ENCODE measurements around the gene BAHCC1.
A peak's percentile ranks its signal among the peaks of the same experiment; 100 is the strongest.

The BAHCC1 gene

DNA sequence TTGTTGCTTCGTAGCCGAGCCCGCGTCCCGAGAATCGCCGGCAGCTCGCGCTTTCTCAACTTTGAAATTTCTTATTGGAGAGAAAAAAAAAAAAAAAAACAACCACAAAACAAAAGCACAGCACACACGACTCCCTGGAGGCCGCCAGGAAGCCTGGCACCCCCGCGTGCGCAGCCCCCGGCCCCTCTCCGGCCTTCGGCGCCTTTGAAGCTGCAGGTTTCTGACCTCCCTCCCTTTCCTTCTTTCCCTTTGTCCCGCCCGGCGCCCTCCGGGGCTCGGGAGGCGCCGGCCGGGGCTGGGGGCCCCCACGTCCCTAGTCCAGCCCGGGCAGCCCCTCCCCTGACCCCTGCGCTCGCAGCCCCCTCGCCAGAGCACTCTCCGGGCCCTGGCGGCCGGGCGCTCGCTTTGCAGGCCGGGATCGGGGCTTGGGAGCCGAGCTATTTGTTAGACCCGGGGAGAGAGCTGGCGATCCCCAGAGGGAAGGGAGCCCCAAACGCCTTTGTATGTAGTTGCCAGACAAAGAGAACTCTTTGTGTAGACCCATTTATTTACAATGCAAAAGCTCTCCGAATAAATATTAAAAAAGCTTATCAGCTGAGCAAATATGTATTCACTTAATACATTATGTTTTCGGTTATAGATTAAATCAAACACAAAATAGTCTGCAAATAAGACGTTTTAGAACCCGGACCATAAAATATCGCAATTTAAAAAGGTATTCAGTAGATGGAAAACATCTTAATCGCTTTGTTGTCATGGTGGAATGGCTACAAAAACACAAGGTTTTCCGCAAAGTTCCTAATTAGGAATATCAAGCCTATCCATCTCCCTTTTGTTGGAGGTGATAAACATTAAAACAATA, 2.3 kb downstream of the BAHCC1 start:
- DNase-seq (ENCODE audit: low spot score), result no peak

GRCh38 chr17:81398176-81398831, 3.0 kb downstream of the BAHCC1 start:
- FAIRE-seq (no peak), DNase-seq (ENCODE audit: low spot score) (no peak)

More for the DNA sequence above, 2.3 kb downstream of the BAHCC1 start:
- no peak for FAIRE-seq

- DNase-seq (ENCODE audit: low spot score) (no peak), FAIRE-seq (no peak)
Measured at GRCh38 chr17:81398832-81399411, 3.7 kb downstream of the BAHCC1 start.

GRCh38 chr17:81399481-81400153, 4.4 kb downstream of the BAHCC1 start:
- DNase-seq (ENCODE audit: low spot score) (peak; percentile 57), FAIRE-seq (no peak)

GRCh38 chr17:81400154-81400977, 5.1 kb downstream of the BAHCC1 start:
- DNase-seq (ENCODE audit: low spot score), result peak; percentile 61
- FAIRE-seq, result no peak

- no peak for DNase-seq (ENCODE audit: low spot score)
- FAIRE-seq, result no peak
Measured at GRCh38 chr17:81400996-81401722, 5.9 kb downstream of the BAHCC1 start.

DNA sequence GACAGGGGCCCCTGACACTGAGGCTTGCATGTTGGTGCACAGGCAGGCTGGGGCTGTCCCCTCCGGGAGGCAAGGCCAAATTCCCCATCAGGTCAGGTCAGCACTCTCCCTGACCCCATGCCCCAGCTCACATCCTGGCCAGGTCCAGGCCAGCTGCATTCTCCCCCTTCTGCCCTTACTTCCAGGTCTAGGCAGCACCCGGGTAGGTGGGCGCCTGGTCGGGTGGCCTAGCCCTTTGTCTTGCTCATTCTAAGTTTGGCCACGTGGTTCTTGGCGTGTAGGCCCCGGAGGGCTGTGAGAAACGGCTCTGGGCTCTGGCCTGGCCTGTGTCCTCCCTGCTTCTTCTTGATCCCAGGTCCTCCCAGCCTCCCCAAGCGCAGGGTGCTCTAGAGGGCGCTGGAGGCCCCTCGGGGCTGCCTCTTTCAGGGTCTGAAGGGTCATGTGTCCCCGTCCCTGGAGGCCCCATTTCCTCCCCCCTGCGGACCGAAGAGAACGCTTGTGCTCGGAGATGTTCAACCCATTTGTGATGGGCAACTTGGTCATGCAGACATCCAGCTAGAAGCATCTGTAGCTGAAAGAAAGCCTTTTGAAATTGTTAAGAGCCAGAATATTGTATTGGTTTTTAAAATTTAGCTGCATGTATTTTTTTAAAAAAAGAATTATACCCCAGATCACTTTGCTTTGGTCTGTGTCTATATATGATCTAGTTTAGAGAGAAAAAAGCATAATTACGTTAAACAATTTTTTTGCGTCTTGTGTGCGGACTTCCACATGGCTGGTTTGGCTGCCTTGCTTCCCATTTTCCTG, 6.7 kb downstream of the BAHCC1 start:
- no peak for FAIRE-seq
- DNase-seq (ENCODE audit: low spot score), result no peak

DNA sequence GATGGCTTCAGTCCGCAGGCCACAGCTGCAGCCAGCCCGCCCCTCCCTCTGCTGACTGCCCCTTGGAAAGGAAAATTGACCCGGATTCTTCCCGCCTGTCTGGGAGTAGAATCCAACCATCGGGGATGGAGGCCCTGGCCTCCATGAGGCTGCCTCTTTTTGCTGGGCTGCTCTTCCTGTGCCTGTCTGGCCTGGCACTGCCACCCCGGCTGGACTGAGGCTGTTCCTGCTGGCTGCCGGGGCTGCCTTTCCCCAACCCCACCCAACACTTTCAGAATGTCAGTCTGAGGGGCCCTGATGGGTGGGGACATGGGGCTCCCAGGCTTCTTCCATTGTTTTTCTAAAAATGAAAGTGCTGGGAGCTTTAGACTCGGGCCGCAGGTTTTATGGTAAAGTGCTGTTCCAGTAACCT, 7.3 kb downstream of the BAHCC1 start:
- FAIRE-seq (no peak), DNase-seq (ENCODE audit: low spot score) (no peak)

DNA sequence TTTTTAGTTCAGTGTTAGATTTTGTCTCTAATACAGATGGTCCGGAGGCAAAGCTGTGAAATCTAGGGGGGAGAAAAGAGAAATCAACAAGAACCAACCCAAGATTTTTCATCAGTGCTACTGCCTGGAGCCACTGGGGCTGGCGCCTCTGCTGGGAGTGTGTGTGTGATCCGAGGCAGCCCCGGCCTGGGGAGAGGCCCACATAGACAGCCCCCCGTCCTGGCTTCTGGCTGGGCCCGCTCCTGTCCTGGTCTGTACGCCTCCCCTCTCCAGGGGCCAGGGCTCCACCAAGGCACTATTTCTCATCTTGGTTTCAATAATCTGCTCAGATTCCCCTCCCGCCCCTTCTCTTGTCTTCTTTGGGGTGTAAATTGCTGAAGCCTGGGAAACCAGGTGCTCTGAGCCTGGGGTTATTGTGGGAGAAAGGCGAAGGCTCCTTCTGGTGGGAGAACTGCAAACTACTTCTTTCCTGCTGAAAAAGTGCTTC, 7.8 kb downstream of the BAHCC1 start:
- DNase-seq (ENCODE audit: low spot score) (no peak), FAIRE-seq (no peak)

GRCh38 chr17:81403671-81404534, 8.6 kb downstream of the BAHCC1 start:
- no peak for DNase-seq (ENCODE audit: low spot score)
- FAIRE-seq, result no peak

- no peak for FAIRE-seq
- DNase-seq (ENCODE audit: low spot score), result no peak
Measured at GRCh38 chr17:81404558-81405165, 9.4 kb downstream of the BAHCC1 start.

- DNase-seq (ENCODE audit: low spot score) (no peak), FAIRE-seq (no peak)
Measured at GRCh38 chr17:81405411-81405872, 10.2 kb downstream of the BAHCC1 start.

DNA sequence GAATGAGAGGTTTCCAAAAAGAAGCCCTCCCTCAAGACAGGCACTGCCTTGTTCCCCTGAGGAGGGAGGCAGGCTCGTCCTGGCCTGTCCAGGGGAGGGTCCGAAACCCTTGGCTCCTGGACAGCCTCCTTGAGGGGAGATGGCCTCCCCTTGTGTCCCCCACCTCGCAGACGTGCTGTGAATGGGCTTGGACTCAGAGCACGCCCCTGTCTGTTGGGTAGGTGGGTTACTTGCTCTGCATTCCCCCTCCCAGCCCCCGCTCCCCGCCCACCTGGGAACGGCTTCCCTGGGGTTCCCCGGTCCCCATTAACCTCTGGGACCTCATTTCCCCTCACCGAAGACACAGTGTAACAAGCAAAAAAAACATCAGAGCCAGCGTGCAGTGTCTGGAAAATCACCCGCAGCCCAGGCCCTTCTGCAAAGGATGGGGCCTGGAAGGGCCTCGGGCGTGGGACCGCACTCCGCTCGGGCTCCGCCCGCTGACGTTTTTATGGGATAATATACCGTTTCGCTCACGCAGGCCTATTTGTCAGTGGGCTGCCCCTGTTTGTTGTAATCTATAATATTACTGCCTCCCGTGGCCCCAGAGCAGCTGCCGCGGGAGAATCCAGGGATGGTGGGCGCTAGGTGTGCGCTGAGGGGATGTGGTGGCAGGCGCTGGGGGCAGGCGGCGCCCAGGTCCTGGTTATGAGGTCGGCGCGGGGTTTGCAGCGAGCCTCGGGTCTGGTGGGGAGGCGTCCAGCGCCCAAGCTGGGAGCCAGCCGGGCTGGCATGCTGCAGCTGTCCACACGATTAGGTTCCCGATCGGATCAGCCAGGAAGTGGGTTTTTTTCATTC, 11.1 kb downstream of the BAHCC1 start:
- DNase-seq (ENCODE audit: low spot score) (no peak), FAIRE-seq (no peak)

DNA sequence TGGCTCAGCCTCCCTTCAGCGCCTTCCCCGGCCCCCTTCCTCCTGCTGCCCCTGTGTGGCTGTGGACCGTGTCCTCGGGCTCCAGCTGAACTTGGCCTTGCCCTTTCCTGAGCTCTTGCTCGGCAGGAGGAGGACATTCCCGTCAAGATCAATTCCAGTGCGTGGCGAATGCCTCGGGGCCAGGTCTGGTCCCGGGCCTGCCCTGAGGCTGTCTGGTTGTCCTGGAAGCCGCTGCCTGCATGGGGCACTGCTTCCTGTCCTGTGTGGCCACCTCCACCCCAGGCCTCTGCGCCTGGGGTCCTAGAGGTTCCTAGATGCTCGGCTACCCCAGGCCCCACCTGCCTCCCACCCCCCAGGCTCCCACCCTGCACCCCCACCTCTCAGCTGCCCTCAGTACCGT, 12.8 kb downstream of the BAHCC1 start:
- DNase-seq (ENCODE audit: low spot score) (no peak), FAIRE-seq (peak; percentile 5)

GRCh38 chr17:81409190-81409935, 14.1 kb downstream of the BAHCC1 start:
- FAIRE-seq, result peak; percentile 79
- DNase-seq (ENCODE audit: low spot score), result no peak

DNA sequence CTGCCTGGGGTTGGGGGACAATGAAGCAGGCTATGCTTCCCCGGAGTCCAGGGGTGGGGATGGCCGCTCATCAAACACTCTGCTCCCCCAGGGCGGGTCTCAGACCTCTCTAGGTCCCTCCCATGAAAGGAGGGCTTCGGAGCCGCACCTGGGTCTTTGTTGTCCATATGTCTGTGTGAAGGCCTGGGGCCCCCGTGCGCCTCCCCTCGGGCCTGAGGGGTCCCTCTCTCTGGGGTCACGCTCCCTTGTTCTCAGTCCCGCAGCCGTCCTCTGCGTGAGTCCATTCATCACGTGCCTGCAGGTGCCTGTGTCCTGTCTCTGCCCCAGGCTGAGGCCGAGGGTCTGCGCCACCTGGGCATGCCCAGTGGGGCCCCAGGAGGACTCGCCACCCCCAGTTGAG, 15.6 kb downstream of the BAHCC1 start:
- FAIRE-seq (no peak), DNase-seq (ENCODE audit: low spot score) (no peak)
